K562 (cell line): ENCODE data around the gene CHD2. TPM values are rescaled to one million over a fixed set of nuclear protein-coding genes. Genes with fewer than 3 reads are reported as not detected.
A peak's percentile ranks its signal among the peaks of the same experiment; 100 is the strongest.

Experiments
- BRD4 ChIP-seq: fragments of 200-600 bp; sonication (generic); IDR thresholded peaks from 2 replicates; pipeline ENCODE4 v1.6.1; 2017; ENCODE audit warnings: inconsistent platforms
- CBFB ChIP-seq: sonication (generic); formaldehyde crosslinking; IDR thresholded peaks from 2 replicates; pipeline ENCODE4 v1.4.0; 2020; ENCODE audit warnings: mild to moderate bottlenecking, missing genetic modification reagents
- CREB3L1 ChIP-seq: fragments of 450-650 bp; IDR thresholded peaks from 2 replicates; pipeline ENCODE4 v1.6.1; 2014; ENCODE audit warnings: low read depth, mild to moderate bottlenecking, moderate library complexity, borderline replicate concordance
- LARP7 ChIP-seq: fragments of 450-650 bp; IDR thresholded peaks from 2 replicates; pipeline ENCODE4 v1.6.1; 2016
- NR2C2 ChIP-seq, 2 experiments: fragments of 200-800 bp in 1 of 2; sonication (Bioruptor generic) in 1 of 2; sonication (generic) in 1 of 2; formaldehyde crosslinking in 1 of 2; IDR thresholded peaks; 2 replicates each; pipeline versions ENCODE4 v1.6.1 to v1.8.0; 2016 to 2022; ENCODE audit warnings: mild to moderate bottlenecking in 1 of 2, missing compliant biosample characterization in 1 of 2, missing genetic modification characterization in 1 of 2, missing genetic modification reagents in 1 of 2
- NR4A1 ChIP-seq, 2 experiments: fragments of 250-450 bp in 1 of 2; fragments of 450-650 bp in 1 of 2; sonication (Bioruptor Pico) in 1 of 2; IDR thresholded peaks; 2 replicates each; pipeline versions ENCODE4 v1.4.0 to v1.6.1; 2016 to 2020; ENCODE audit warnings: mild to moderate bottlenecking in 2 of 2, missing compliant biosample characterization in 1 of 2, missing genetic modification characterization in 1 of 2, moderate library complexity in 1 of 2
- POLR2AphosphoS5 ChIP-seq: IDR thresholded peaks from 2 replicates; pipeline ENCODE4 v1.6.1; 2011; ENCODE audit warnings: mild to moderate bottlenecking, low read depth, low read length, moderate library complexity; ENCODE audit not compliant: control insufficient read depth, insufficient read depth
- RCOR1 ChIP-seq, 2 experiments: IDR thresholded peaks; 2 replicates each; pipeline ENCODE4 v1.6.1; 2012; ENCODE audit warnings: low read depth in 2 of 2, low read length in 2 of 2, borderline replicate concordance in 1 of 2, improper control_type of control experiment in 1 of 2
- RHOXF2B ChIP-seq: fragments of 250-450 bp; sonication (Bioruptor Pico); conservative IDR thresholded peaks from 2 replicates; pipeline ENCODE4 v1.5.1; 2021
- SUPT5H ChIP-seq: fragments of 450-650 bp; IDR thresholded peaks from 2 replicates; pipeline ENCODE4 v1.6.1; 2016
- TAF1 ChIP-seq: IDR thresholded peaks from 2 replicates; pipeline ENCODE4 v1.6.1; 2011; ENCODE audit warnings: mild to moderate bottlenecking, low read length, moderate library complexity; ENCODE audit not compliant: insufficient read depth, control insufficient read depth, severe bottlenecking; ENCODE audit errors: extremely low read depth
- ZBTB26 ChIP-seq: fragments of 450-650 bp; formaldehyde crosslinking; IDR thresholded peaks from 2 replicates; pipeline ENCODE4 v1.4.0; 2022; ENCODE audit warnings: missing genetic modification characterization
- ZNF140 ChIP-seq: fragments of 250-450 bp; sonication (Bioruptor Pico); IDR thresholded peaks from 2 replicates; pipeline ENCODE4 v1.8.0; 2021; ENCODE audit warnings: moderate library complexity, mild to moderate bottlenecking, inconsistent platforms
- ZNF253 ChIP-seq: fragments of 250-450 bp; sonication (Bioruptor Pico); conservative IDR thresholded peaks from 2 replicates; pipeline ENCODE4 v1.6.1; 2021; ENCODE audit warnings: mild to moderate bottlenecking
- ZNF518B ChIP-seq: fragments of 250-450 bp; sonication (Bioruptor Pico); IDR thresholded peaks from 2 replicates; pipeline ENCODE4 v1.5.0; 2021; ENCODE audit warnings: mild to moderate bottlenecking, moderate library complexity
- ZNF695 ChIP-seq: fragments of 450-650 bp; formaldehyde crosslinking; IDR thresholded peaks from 2 replicates; pipeline ENCODE4 v1.4.0; 2020; ENCODE audit warnings: mild to moderate bottlenecking, moderate library complexity
- polyA plus RNA-seq, 8 experiments: library from polyadenylated mRNA; depleted of rRNA in 4 of 8; stranded (reverse) in 5 of 8; unstranded in 3 of 8; fragments of >200 nt; fragmentation: Nextera tagmentation in 2 of 8; fragmentation: Illumina TruSeq in 1 of 8; extraction: Ambion mirVana in 2 of 8; extraction: Trizol in 1 of 8; gene quantifications; 2 replicates each; pipeline versions ENCODE4 v1.2.1 to v1.2.3, GENCODE V29; 2011 to 2014; ENCODE audit warnings: inconsistent platforms in 1 of 8, missing spikeins in 1 of 8
- total RNA-seq, 7 experiments: library from RNA; depleted of rRNA in 6 of 7; stranded (reverse); fragments of >200 nt in 6 of 7; fragmentation: Illumina TruSeq in 2 of 7; extraction: Trizol in 2 of 7; gene quantifications; 2 replicates each; pipeline versions ENCODE4 v1.2.1 to v1.2.3, GENCODE V29; 2011 to 2021; ENCODE audit warnings: low replicate concordance in 1 of 7

CHD2 gene
- total and polyA plus RNA-seq, 9 of the 15 experiments (the other 6 are each of a cell fraction or from before 2014, with no cell fraction given) = 38.9 to 70.8 (median 56.2) TPM

- TF ChIP-seq CREB3L1 (0 out of 2 replicates have a peak, but pooled peaks have one; percentile 48), LARP7 (peak; percentile 93; the same call in 1 of the 2 replicates), ZNF253 (CRISPR knock-in tag) (0 out of 2 replicates have a peak, but pooled peaks have one; percentile 65), CBFB (CRISPR knock-in tag) (no peak), ZNF695 (no peak), ZNF518B (CRISPR knock-in tag) (no peak), TAF1 (peak; percentile 98), SUPT5H (peak; percentile 97), NR4A1 (CRISPR knock-in tag; IDR thresholded peaks at IDR 0.05) (no peak), NR4A1 (tag; IDR thresholded peaks at IDR 0.05) (no peak), ZBTB26 (CRISPR knock-in tag) (no peak), BRD4 (peak; percentile 73; the same call in 1 of the 2 replicates), POLR2AphosphoS5 (peak; percentile 98), RCOR1 (IDR thresholded peaks at IDR 0.05; ENCODE audit: borderline replicate concordance in 1 of 2, low read depth in 2 of 2, low read length in 2 of 2) (peak in 1 of 2 experiments; percentile 74; a peak in 1 of 4 replicates), ZNF140 (CRISPR knock-in tag) (no peak), RHOXF2B (0 out of 2 replicates have a peak, but pooled peaks have one; percentile 73), NR2C2 (CRISPR knock-in tag; IDR thresholded peaks at IDR 0.05) (no peak), NR2C2 (tag; IDR thresholded peaks at IDR 0.05) (peak; percentile 15; the same call in 1 of the 2 replicates)
These were observed at the start of gene CHD2 (continued) for GRCh38 chr15:92899948-92900730.
